ENCODE measurements around the gene MYRIP. TPM values are rescaled to one million over a fixed set of nuclear protein-coding genes. Genes with fewer than 3 reads are reported as not detected.

MYRIP gene
- total RNA-seq, 1 experiment from 2014 or later, result 19.0 TPM

DNA sequence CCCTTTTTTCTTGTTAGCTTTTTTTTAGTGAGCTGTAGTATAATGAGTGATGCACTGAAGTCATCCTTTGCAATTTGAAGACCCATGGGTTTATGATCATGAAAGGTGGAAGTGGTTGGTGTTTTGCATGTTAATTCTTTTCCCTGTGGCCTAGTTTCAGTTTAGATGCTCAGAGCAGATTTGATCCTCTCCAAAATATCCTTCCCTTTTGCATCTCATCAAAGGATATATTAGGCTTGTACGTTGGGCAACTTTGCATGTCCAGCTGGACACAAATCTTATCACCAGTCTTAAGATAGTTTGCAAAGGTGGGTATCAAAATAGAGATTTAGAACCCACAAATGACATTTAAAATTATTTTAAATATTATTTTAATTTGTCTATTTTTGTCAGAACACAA is 72.7 kb downstream of the MYRIP start:
- Histone ChIP-seq H3K36me3 (ENCODE audit: insufficient read depth, low read length) (peaks cover 18% of the 10 kb centered on the region), H3K27ac (ENCODE audit: low read length) (peak overlapping the region; percentile 96), H3K4me1 (ENCODE audit: low read length) (peaks cover 44% of the 10 kb centered on the region), H3K9ac (ENCODE audit: low read length) (no peak overlapping the region), H3K4me3 (ENCODE audit: low read length) (peak overlapping the region; percentile 52; the same call in 1 of the 2 replicates), H3K4me2 (ENCODE audit: low read depth, low read length, poor library complexity, severe bottlenecking) (peak overlapping the region; percentile 78), H3K27me3 (ENCODE audit: low read length) (no peaks in the 10 kb centered on the region), H3K9me2 (replicated peaks; ENCODE audit: insufficient read depth, low read length) (no peaks in the 10 kb centered on the region), H3K9me3 (ENCODE audit: low read length) (peaks cover 10% of the 10 kb centered on the region), H3K79me2 (ENCODE audit: low read length) (peaks cover 47% of the 10 kb centered on the region), H2AFZ (ENCODE audit: low read length) (no peak overlapping the region), H4K20me1 (ENCODE audit: insufficient read depth, low read depth, low read length) (no peaks in the 10 kb centered on the region)
- peak; percentile 96 for DNase-seq

DNA sequence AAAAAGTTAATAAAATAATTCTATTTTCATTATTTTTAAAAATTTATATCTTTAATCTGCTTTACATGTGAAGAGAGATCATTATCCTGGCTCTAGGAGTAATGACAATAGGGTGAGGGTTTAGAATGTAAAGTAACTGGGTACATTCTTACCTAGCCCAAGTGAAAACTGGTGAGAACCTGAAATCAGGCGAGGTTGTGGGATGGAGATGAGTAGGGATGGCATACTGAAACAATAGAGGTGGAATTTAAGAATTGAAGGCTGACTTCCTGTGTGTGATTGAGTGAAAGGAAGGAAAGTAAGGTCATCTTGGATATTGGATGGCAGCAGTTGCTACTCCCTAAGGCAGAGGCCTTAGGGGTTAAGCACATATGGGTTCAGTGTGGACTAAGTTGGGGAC is 82.7 kb downstream of the MYRIP start:
- H4K20me1 ChIP-seq (ENCODE audit: insufficient read depth, low read depth, low read length), result no peaks in the 10 kb centered on the region
- no peak overlapping the region for H2AFZ ChIP-seq (ENCODE audit: low read length)
- H3K4me2 ChIP-seq (ENCODE audit: low read depth, low read length, poor library complexity, severe bottlenecking), result peak overlapping the region; percentile 12
- no peaks in the 10 kb centered on the region for H3K9me2 ChIP-seq (replicated peaks; ENCODE audit: insufficient read depth, low read length)
- peaks cover 59% of the 10 kb centered on the region for H3K4me1 ChIP-seq (ENCODE audit: low read length)
- 0 out of 2 replicates have a peak overlapping the region, but pooled peaks have one; percentile 29 for H3K4me3 ChIP-seq (ENCODE audit: low read length)
- peaks cover 65% of the 10 kb centered on the region for H3K79me2 ChIP-seq (ENCODE audit: low read length)
- H3K27ac ChIP-seq (ENCODE audit: low read length), result peak overlapping the region; percentile 62
- no peak overlapping the region for H3K9ac ChIP-seq (ENCODE audit: low read length)
- DNase-seq, result no peak
- H3K27me3 ChIP-seq (ENCODE audit: low read length), result no peaks in the 10 kb centered on the region
- H3K36me3 ChIP-seq (ENCODE audit: insufficient read depth, low read length), result no peaks in the 10 kb centered on the region
- no peaks in the 10 kb centered on the region for H3K9me3 ChIP-seq (ENCODE audit: low read length)

DNA sequence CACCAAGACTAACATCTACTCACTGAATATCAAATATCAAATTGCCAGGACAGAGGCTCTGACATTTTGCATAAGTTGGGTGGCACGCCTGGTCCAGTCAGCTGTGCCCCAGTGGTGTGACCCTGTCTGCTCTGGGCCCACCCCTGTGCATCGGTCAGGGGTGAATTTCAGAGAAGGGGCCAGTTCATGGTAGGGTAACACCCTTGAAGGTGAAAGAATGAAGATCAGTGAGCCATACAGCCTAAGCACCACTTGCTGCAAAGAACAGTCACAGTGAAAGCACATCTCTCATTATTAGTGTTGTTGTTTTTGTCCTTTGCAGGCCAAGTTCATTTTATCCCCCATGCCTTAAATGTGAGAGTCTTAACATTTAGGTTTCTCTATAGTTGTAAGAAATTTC is 86.8 kb downstream of the MYRIP start:
- peak overlapping the region; percentile 62 for H3K27ac ChIP-seq (ENCODE audit: low read length)
- peaks cover 85% of the 10 kb centered on the region for H3K79me2 ChIP-seq (ENCODE audit: low read length)
- no peaks in the 10 kb centered on the region for H4K20me1 ChIP-seq (ENCODE audit: insufficient read depth, low read depth, low read length)
- peaks cover 64% of the 10 kb centered on the region for H3K4me1 ChIP-seq (ENCODE audit: low read length)
- 0 out of 2 replicates have a peak, but pooled peaks cover 4% of the 10 kb centered on the region for H3K36me3 ChIP-seq (ENCODE audit: insufficient read depth, low read length)
- no peaks in the 10 kb centered on the region for H3K27me3 ChIP-seq (ENCODE audit: low read length)
- H3K4me3 ChIP-seq (ENCODE audit: low read length), result no peak overlapping the region
- DNase-seq, result no peak
- H3K9me2 ChIP-seq (replicated peaks; ENCODE audit: insufficient read depth, low read length), result no peaks in the 10 kb centered on the region
- H3K4me2 ChIP-seq (ENCODE audit: low read depth, low read length, poor library complexity, severe bottlenecking), result peak overlapping the region; percentile 31
- H3K9me3 ChIP-seq (ENCODE audit: low read length), result no peaks in the 10 kb centered on the region
- no peak overlapping the region for H2AFZ ChIP-seq (ENCODE audit: low read length)
- no peak overlapping the region for H3K9ac ChIP-seq (ENCODE audit: low read length)

DNA sequence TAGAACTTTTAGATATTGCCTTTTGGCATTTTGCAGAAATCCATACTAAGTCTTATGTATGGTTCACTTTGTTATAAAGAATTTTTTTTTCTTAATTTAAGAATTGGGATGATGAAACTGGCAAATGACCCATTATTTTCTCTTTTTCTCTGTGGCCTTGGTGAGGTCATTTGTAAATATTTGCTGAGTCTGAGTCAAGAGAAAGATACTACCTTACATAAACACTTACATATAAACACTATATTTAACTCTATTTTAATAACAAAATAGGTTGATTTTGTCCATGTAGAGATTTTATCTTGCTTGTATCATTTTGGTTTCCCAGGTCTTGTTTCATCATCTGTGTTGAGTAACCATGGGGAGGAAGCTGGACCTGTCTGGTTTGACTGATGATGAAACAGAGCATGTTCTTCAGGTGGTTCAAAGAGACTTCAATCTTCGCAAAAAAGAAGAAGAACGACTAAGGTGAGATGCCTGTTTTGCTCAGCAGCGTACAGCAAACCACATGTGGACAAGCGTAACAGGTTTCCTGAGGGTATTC is 91.1 kb downstream of the MYRIP start:
- Histone ChIP-seq H3K9me2 (replicated peaks; ENCODE audit: insufficient read depth, low read length) (no peaks in the 10 kb centered on the region), H4K20me1 (ENCODE audit: insufficient read depth, low read depth, low read length) (no peaks in the 10 kb centered on the region), H3K4me3 (ENCODE audit: low read length) (no peak overlapping the region), H2AFZ (ENCODE audit: low read length) (no peak overlapping the region), H3K79me2 (ENCODE audit: low read length) (peaks cover 84% of the 10 kb centered on the region), H3K27me3 (ENCODE audit: low read length) (no peaks in the 10 kb centered on the region), H3K4me1 (ENCODE audit: low read length) (peaks cover 59% of the 10 kb centered on the region), H3K9me3 (ENCODE audit: low read length) (no peaks in the 10 kb centered on the region), H3K4me2 (ENCODE audit: low read depth, low read length, poor library complexity, severe bottlenecking) (no peak overlapping the region), H3K9ac (ENCODE audit: low read length) (no peak overlapping the region), H3K36me3 (ENCODE audit: insufficient read depth, low read length) (0 out of 2 replicates have a peak, but pooled peaks cover 7% of the 10 kb centered on the region), H3K27ac (ENCODE audit: low read length) (peak overlapping the region; percentile 21; the same call in 1 of the 2 replicates)
- no peak for DNase-seq

DNA sequence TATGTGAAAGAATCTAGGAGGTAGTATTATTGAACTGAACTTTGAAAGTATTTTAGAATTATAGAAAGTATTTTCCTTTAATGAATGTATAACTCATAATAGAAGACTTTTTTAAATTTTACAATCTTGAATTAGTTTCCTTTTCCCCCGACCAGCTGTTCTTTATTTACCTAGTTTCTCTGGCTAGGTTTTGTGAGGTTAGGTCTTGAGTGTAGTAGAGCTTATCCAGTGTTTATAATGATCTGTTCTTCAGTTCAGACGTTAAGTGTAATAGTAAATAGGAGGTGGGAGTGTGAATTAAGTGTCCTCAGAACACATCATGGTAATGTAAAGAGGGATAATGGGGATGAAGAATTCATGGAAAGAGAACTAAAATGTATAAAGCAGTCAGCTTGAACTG is 93.8 kb downstream of the MYRIP start:
- H3K9me3 ChIP-seq (ENCODE audit: low read length), result no peaks in the 10 kb centered on the region
- H3K4me3 ChIP-seq (ENCODE audit: low read length), result no peak overlapping the region
- no peak overlapping the region for H3K4me2 ChIP-seq (ENCODE audit: low read depth, low read length, poor library complexity, severe bottlenecking)
- DNase-seq, result no peak
- H3K36me3 ChIP-seq (ENCODE audit: insufficient read depth, low read length), result peaks cover 14% of the 10 kb centered on the region; the same call in 1 of the 2 replicates
- H3K4me1 ChIP-seq (ENCODE audit: low read length), result peaks cover 56% of the 10 kb centered on the region
- H2AFZ ChIP-seq (ENCODE audit: low read length), result no peak overlapping the region
- 0 out of 2 replicates have a peak overlapping the region, but pooled peaks have one; percentile 11 for H3K27ac ChIP-seq (ENCODE audit: low read length)
- no peak overlapping the region for H3K9ac ChIP-seq (ENCODE audit: low read length)
- H3K79me2 ChIP-seq (ENCODE audit: low read length), result peaks cover 80% of the 10 kb centered on the region
- no peaks in the 10 kb centered on the region for H3K9me2 ChIP-seq (replicated peaks; ENCODE audit: insufficient read depth, low read length)
- no peaks in the 10 kb centered on the region for H3K27me3 ChIP-seq (ENCODE audit: low read length)
- no peaks in the 10 kb centered on the region for H4K20me1 ChIP-seq (ENCODE audit: insufficient read depth, low read depth, low read length)

GRCh38 chr3:39905788-39906187 is 96.4 kb downstream of the MYRIP start:
- H4K20me1 ChIP-seq (ENCODE audit: insufficient read depth, low read depth, low read length), result no peaks in the 10 kb centered on the region
- peaks cover 81% of the 10 kb centered on the region for H3K79me2 ChIP-seq (ENCODE audit: low read length)
- no peak for DNase-seq
- H3K9ac ChIP-seq (ENCODE audit: low read length), result no peak overlapping the region
- peaks cover 11% of the 10 kb centered on the region; the same call in 1 of the 2 replicates for H3K36me3 ChIP-seq (ENCODE audit: insufficient read depth, low read length)
- no peak overlapping the region for H3K27ac ChIP-seq (ENCODE audit: low read length)
- H2AFZ ChIP-seq (ENCODE audit: low read length), result no peak overlapping the region
- H3K27me3 ChIP-seq (ENCODE audit: low read length), result no peaks in the 10 kb centered on the region
- H3K9me2 ChIP-seq (replicated peaks; ENCODE audit: insufficient read depth, low read length), result no peaks in the 10 kb centered on the region
- no peak overlapping the region for H3K4me3 ChIP-seq (ENCODE audit: low read length)
- no peaks in the 10 kb centered on the region for H3K9me3 ChIP-seq (ENCODE audit: low read length)
- H3K4me1 ChIP-seq (ENCODE audit: low read length), result peaks cover 59% of the 10 kb centered on the region
- no peak overlapping the region for H3K4me2 ChIP-seq (ENCODE audit: low read depth, low read length, poor library complexity, severe bottlenecking)

- peak overlapping the region; percentile 9 for H3K27ac ChIP-seq (ENCODE audit: low read length)
- H3K4me2 ChIP-seq (ENCODE audit: low read depth, low read length, poor library complexity, severe bottlenecking), result no peak overlapping the region
- no peak for DNase-seq
- no peaks in the 10 kb centered on the region for H3K9me2 ChIP-seq (replicated peaks; ENCODE audit: insufficient read depth, low read length)
- peak overlapping the region; percentile 5; the same call in 1 of the 2 replicates for H3K9ac ChIP-seq (ENCODE audit: low read length)
- no peak overlapping the region for H3K4me3 ChIP-seq (ENCODE audit: low read length)
- H2AFZ ChIP-seq (ENCODE audit: low read length), result no peak overlapping the region
- H3K36me3 ChIP-seq (ENCODE audit: insufficient read depth, low read length), result peaks cover 11% of the 10 kb centered on the region; the same call in 1 of the 2 replicates
- no peaks in the 10 kb centered on the region for H3K27me3 ChIP-seq (ENCODE audit: low read length)
- peaks cover 56% of the 10 kb centered on the region for H3K4me1 ChIP-seq (ENCODE audit: low read length)
- H3K9me3 ChIP-seq (ENCODE audit: low read length), result no peaks in the 10 kb centered on the region
- no peaks in the 10 kb centered on the region for H4K20me1 ChIP-seq (ENCODE audit: insufficient read depth, low read depth, low read length)
- H3K79me2 ChIP-seq (ENCODE audit: low read length), result peaks cover 76% of the 10 kb centered on the region
These were observed 98.6 kb downstream of the MYRIP start for GRCh38 chr3:39907981-39908380.

GRCh38 chr3:39910135-39910534 is 100.7 kb downstream of the MYRIP start:
- no peak overlapping the region for H2AFZ ChIP-seq (ENCODE audit: low read length)

More at GRCh38 chr3:39910135-39910534, 100.7 kb downstream of the MYRIP start:
- Histone ChIP-seq H3K27ac (ENCODE audit: low read length) (no peak overlapping the region), H3K79me2 (ENCODE audit: low read length) (peaks cover 74% of the 10 kb centered on the region), H3K4me2 (ENCODE audit: low read depth, low read length, poor library complexity, severe bottlenecking) (no peak overlapping the region), H3K4me1 (ENCODE audit: low read length) (peaks cover 62% of the 10 kb centered on the region), H3K9me3 (ENCODE audit: low read length) (no peaks in the 10 kb centered on the region), H3K9ac (ENCODE audit: low read length) (no peak overlapping the region), H4K20me1 (ENCODE audit: insufficient read depth, low read depth, low read length) (no peaks in the 10 kb centered on the region), H3K4me3 (ENCODE audit: low read length) (no peak overlapping the region), H3K36me3 (ENCODE audit: insufficient read depth, low read length) (peaks cover 21% of the 10 kb centered on the region), H3K27me3 (ENCODE audit: low read length) (no peaks in the 10 kb centered on the region), H3K9me2 (replicated peaks; ENCODE audit: insufficient read depth, low read length) (no peaks in the 10 kb centered on the region)
- no peak for DNase-seq

Measured in Karpas-422 (cell line).